HG03175 (cell line): ENCODE measurements around the gene AP3D1.
"Not testable (repeated sequence)": the region's sequence is repeated elsewhere in the genome, so short reads cannot be mapped to it uniquely, and the experiment has no call there.

ENCODE experiments used
- ATAC-seq: cut with Tn5 transposase; IDR thresholded peaks from one replicate; pipeline ENCODE4 v1.9.1; 2021; ENCODE audit warnings: mild to moderate bottlenecking, moderate library complexity; ENCODE audit not compliant: unreplicated experiment

The AP3D1 gene

GRCh38 chr19:2091926-2092525 lies 59.3 kb downstream of the AP3D1 start:
- not testable (repeated sequence) for ATAC-seq

DNA sequence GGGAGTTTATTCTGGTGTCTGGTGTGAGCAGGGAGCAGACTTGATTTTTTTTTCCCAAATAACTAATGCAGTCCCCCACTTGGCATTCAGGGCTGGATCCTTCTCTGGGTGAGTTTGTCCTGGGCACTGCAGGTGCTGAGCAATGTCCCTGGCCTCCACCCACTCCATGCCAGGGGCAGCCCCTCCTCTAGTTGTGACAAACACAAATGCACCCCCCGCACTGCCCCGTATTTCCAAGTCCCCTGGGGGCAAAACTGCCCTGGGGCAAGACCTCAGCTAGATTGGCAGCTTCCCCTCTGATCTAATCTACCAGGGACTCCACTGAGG lies 61.7 kb downstream of the AP3D1 start:
- ATAC-seq = no peak

- no peak for ATAC-seq
Measured at GRCh38 chr19:2089001-2089711, 62.2 kb downstream of the AP3D1 start.

DNA sequence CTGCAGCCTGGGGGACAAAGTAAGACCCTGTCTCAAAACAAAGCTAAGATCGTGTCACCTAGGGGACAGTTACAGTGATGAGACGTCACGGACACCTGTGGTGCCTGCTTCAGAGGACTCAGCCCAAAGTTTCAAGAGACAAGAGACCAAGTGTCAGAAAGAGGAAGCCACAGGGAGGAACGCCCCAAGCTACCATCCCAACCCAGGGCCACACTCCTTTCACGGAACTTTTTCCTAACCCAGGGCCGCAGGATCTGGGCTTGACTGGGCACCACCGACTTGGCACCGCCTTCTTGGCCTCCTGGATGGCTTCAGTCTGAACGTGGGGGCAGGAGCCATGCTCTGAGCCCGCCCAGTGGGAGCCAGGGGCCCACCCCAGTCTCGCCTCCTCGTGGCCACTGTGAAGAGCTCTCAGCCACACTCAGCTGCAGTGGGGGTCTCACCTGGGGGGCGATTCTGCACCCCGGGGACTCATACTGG lies 63.7 kb downstream of the AP3D1 start:
- ATAC-seq = peak; percentile 24

- not testable (repeated sequence) for ATAC-seq
Measured at GRCh38 chr19:2086695-2087620, 64.4 kb downstream of the AP3D1 start.

- ATAC-seq = peak; percentile 39
Measured at GRCh38 chr19:2084993-2085720, 66.2 kb downstream of the AP3D1 start.

DNA sequence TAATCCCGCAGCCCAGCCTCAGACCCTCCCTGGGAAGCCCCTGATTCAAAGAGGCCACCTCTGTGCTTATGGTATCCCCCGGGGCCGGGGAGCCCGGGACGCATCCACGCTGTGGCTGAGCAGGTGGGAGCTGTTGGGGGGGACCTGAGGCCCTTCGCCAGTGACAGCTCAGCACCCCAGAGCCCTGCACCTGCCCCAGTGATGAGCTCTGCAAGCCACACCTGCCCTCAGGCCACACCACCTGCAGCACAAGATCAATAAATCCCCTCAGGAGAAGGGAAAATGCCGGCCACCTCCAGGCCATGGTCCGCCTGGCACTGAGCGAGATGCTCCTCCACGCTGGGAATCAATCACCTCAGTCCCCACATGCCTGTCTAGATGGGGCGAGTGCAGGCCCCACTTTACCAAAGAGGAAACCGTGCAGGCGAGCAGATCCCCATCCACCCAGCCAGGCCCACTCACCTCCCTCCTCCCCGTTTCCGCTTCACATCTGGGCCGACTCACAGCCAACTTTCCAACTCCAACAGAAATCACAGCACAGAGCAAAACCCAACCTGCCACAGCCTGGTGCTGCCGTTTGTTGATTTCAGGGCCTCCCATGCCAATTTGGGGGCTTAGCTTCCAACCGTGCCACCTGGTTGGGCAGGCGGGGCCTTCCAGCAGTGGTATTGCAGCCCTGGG lies 68.1 kb downstream of the AP3D1 start:
- ATAC-seq = no peak

GRCh38 chr19:2081873-2082810 lies 69.2 kb downstream of the AP3D1 start:
- no peak for ATAC-seq

DNA sequence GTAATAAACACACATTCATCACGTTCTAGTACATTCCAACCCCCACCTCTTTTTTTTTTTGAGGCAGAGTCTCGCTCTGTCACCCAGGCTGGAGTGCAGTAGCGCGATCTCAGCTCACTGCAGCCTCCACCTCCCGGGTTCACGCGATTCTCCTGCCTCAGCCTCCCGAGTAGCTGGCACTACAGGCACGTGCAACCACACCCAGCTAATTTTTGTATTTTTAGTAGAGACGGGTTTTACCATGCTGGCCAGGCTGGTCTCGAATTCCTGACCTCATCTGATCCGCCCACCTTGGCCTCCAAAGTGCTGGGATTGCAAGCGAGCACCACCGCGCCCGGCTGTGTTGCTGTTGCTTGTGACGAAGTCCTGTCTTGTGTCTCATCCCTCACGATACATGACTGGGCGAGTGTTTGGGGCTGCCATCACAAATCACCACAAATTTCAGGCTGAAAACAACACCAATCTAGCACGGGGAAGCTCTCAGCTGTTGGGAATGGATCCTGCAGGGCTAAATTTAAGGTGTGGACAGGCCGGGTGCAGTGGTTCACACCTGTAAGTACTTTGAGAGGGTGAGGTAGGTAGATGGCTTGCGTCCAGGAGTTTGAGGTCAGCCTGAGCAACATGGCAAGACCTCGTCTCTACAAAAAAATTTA lies 70.9 kb downstream of the AP3D1 start:
- no peak for ATAC-seq

DNA sequence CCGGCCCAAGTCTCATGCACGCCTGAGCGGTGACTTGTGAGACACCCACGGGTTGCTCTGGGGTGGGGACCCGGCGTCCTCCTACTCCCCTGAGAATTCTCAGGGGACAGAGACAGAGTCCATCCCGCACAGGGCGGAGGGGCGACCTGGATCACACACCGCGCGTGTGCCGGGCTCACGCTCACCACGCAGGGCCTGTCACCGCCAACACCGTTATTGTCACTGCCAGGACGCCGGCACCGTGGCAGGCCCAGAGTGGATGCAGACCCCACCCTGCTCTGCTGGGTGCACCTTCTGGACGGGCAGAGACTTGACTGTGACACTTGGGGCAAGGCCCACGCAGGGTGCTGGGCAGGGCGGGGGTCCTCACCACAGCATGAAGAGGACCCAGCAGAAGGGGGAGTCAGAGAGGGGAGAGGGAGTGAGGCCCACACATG lies 71.5 kb downstream of the AP3D1 start:
- no peak for ATAC-seq

GRCh38 chr19:2079076-2079864 lies 72.1 kb downstream of the AP3D1 start:
- ATAC-seq = no peak

DNA sequence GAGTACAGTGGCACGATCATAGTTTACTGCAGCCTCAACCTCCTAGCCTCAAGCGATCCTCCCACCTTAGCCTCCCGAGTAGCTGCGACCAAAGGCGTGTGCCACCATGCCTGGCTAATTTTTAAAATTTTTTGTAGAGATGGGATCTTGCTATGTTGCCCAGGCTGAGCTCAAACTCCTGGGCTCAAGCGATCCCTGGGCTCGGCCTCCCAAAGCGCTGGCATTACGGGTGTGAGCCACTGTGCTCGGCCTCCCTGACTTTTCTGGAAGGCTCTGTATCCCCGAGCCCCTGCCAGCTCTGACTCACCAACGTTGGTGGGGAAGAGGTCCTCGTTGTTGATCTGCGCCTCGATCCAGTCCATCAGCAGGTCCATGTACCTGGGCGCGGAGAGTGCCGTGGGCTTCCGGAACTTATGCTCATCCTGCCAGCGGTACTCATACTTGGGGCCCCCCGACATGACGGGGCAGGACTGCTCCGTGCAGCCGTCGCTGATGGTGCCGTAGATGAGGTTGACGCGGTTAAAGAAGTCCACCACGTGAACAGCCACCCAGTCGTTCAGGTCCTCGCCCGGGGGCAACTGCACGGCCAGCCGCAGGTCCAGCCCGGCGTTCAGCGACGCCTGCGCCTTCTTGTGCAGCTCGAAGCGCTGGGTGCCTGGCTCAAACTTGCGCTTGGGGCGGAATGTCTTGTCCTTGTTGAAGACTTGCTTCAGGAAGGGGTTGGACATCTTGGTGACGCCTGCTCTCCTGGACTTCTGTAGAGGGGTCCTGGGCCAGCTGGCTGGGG lies 73.3 kb downstream of the AP3D1 start:
- ATAC-seq = no peak

- ATAC-seq = no peak
Measured at GRCh38 chr19:2077398-2077797, 74.0 kb downstream of the AP3D1 start.

GRCh38 chr19:2076526-2076944 lies 74.8 kb downstream of the AP3D1 start:
- no peak for ATAC-seq

GRCh38 chr19:2072757-2073551 lies 78.4 kb downstream of the AP3D1 start:
- ATAC-seq = no peak

- ATAC-seq = no peak
Measured at GRCh38 chr19:2070986-2071673, 80.2 kb downstream of the AP3D1 start.
